NOMO-1 treated with DMSO at 0.1 percent for 48 hours (cell line): ENCODE data around the gene VPS13D.

ENCODE experiments used
- DNase-seq: peaks from one replicate; lab custom pipeline; 2025; ENCODE audit not compliant: unreplicated experiment; lab: John Stamatoyannopoulos, UW

VPS13D gene

GRCh38 chr1:12228979-12229378 lies 851 bp upstream of the VPS13D start:
- no peak for DNase-seq

GRCh38 chr1:12229386-12229834 lies 420 bp upstream of the VPS13D start:
- DNase-seq = no peak

DNA sequence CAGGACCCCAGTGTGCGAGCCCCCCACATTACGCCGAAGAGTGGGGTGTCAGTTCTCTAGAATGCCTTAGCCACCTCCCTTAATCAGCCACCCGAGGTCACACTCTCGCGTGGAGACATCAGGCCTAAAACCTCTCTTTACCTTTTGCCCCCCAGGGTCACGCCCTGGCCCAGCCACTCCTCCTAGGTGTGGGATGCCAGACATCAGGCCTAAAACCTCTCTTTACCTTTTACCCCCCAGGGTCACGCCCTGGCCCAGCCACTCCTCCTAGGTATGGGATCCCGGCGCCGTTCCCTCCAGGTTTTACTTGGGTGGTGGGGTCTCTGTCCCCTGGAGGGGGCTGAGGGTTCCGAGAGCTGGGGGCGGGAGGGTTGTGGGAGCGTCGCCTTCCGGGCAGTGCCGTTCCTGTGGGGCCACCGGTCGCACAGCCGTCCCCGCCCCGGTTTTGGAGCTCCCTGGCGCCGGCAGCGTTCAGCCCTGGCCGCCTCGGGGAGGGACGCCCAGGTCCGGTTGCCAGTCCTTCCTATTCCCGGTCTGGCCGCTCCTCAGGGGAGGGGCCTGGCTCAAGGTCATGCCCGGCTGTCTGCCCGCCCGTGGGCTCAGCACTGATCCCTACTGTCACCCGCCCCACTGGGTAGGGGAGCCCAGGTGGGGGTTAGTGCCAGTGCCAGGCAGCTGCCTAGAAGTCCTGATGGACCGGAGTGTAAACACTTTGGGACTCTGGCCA lies 882 bp downstream of the VPS13D start:
- no peak for DNase-seq

DNA sequence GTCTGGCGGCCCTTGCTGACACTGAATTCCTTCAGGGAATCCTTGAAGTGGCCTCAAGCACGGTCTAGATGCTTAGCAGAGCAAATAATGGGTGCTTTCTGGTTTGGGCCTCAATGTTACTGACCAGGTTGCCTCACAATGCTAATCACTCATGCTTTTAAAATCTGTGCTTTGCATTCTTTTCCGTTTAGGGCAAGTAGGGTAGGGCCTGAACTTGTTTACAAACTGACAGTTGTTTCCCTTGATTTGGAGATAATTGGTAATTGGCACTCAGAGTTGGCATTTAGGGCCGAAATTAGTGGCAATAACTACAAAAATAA lies 1.4 kb downstream of the VPS13D start:
- no peak for DNase-seq

- DNase-seq = no peak
Measured at GRCh38 chr1:12232221-12232620, 2.4 kb downstream of the VPS13D start.

DNA sequence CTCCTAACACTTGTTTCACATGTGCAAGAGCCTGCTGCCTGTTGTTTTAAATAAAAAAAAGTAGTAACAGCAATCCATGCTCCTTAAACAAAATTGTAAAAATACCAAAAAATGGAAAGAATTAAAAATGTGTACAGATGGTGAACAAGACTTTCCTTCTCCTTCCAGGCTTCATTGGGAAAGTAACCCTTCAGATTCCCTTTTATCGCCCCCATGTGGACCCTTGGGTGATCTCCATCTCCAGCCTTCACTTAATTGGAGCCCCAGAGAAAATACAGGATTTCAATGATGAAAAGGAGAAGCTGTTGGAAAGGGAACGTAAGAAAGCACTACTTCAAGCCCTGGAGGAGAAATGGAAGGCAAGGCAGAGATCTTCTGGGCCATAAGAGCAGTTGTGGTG lies 14.2 kb downstream of the VPS13D start:
- no peak for DNase-seq

DNA sequence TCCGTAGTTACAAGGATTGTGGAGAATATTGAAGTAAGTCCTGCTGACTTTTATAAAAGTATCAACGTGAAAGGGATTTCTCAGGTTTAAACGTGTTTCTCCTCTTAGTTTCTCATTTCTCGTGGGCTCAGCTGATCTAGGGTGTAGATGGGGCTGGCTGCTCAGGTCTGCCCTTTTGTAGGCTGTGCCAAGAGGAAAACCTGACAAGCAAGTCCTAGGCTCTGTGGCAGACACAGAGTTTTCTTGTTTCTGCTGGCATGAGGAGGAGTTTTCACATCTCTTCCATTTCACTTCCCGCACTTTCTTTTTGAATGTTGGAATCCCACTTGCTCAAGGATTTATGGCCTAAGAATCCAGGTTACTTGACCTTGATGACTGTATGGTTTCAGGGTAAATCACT lies 14.8 kb downstream of the VPS13D start:
- no peak for DNase-seq

GRCh38 chr1:12245116-12245515 lies 15.3 kb downstream of the VPS13D start:
- DNase-seq = no peak

GRCh38 chr1:12245733-12246132 lies 15.9 kb downstream of the VPS13D start:
- no peak for DNase-seq

- no peak for DNase-seq
Measured at GRCh38 chr1:12246584-12246983, 16.8 kb downstream of the VPS13D start.

DNA sequence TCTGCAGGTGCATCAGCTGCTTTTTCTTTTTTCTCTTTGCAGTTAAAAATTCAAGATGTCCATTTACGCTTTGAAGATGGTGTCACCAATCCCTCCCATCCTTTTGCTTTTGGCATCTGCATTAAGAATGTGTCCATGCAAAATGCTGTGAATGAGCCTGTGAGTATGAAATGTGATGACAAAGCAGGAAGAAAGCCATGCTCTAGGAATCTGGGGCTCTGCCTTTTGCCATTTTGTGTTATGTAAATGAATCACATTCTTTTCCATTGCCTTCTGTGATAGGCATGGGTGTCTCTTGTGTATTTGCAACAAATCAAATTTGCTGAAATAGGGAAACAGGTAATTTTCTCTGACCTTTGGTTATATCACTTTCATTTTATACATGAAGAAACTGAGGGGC lies 19.4 kb downstream of the VPS13D start:
- DNase-seq = no peak

GRCh38 chr1:12249748-12250147 lies 19.9 kb downstream of the VPS13D start:
- no peak for DNase-seq

GRCh38 chr1:12251442-12251841 lies 21.6 kb downstream of the VPS13D start:
- DNase-seq = no peak

DNA sequence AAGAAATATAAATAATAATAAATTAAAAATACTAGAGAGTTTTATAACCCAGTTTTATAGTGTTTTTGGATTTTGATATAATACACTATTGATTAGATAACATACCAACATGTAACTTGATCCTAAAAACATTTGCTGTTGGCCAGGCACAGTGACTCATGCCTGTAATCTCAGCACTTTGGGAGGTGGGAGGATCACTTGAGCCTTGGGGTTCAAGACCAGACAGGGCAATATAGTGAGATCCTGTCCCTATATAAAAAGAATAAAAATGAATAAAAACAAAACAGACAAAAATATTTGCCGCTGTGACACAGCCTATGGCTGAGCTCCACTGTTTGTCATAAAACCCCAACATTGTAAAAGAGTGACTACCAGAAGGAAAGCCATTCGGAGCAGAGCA lies 26.1 kb downstream of the VPS13D start:
- no peak for DNase-seq

DNA sequence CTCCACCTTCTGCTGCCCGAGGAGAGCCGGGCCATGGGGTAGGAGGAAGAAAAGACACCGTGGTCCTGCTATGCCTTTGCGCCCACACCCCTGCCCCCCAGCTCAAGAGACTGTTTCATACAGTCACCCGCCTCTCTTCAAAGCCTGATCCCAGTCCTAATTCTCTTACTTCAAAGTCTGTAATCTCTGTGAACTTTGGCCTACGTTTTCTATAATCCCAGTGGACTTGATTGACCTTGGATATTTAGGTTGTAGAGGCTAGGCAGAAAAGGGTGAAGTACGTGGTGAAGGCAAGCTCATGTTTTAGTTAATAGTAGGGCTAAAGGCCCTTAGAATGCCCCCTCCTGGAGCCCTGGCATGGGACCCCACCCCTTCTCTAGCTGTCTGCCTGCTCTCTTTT lies 28.4 kb downstream of the VPS13D start:
- no peak for DNase-seq

- no peak for DNase-seq
Measured at GRCh38 chr1:12269351-12269750, 39.5 kb downstream of the VPS13D start.

- no peak for DNase-seq
Measured at GRCh38 chr1:12271033-12271432, 41.2 kb downstream of the VPS13D start.

DNA sequence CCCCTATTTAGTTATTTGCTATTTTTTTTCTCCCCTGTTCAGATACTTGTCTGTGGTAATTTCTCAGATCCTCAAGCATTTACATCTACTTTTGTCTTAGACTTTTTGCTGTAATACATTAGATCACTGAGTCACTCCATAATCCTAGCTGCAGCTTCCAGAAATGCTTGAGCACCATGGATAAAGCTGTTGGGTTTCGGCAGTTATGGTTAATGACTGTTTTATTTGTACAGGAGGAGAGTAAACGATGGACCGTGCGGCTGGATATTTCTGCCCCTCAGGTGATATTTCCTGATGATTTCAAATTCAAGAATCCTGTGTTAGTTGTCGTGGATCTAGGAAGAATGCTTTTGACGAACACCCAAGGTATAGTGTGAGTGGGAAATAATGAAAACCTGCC lies 42.9 kb downstream of the VPS13D start:
- no peak for DNase-seq

- DNase-seq = no peak
Measured at GRCh38 chr1:12275370-12275769, 45.5 kb downstream of the VPS13D start.

- DNase-seq = peak; percentile 21
Measured at GRCh38 chr1:12276225-12276624, 46.4 kb downstream of the VPS13D start.

DNA sequence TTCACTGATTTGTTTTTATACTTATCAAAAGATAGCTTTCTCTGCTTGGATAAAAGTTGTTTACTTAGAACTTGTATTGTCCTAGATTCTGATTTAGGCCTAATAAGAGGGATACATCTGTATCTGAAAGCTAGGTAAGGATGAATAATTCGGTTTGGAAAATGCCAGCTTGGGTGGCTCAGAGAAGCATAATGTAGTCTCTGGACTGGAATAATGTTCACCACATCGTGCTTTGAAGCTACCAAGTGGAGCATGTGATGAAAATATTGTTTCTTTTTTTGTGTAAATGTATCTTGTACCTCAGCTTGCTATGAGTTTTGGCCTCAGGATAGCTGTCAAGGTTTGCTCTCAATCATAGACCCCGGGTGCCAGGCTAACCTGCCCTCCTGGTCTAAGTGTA lies 49.2 kb downstream of the VPS13D start:
- DNase-seq = no peak

GRCh38 chr1:12279728-12280464 lies 50.1 kb downstream of the VPS13D start:
- no peak for DNase-seq

DNA sequence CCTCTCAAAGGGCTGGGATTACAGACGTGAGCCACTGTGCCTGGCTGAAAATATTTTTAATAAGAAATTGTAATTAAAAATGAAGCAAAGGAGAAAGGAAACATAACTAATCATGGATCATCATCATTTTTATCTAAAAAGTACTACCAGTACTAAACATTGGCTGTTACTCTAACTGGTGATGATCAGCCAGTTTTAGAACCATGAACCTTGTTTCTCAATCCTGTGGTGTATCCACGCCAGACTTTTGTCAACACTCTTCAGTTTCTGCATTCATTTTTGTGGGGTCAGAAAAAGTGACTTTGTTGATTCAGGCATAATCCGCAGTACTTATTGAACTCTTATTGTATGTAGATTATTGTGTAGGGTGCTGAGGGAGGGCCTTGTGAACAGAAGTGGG lies 52.3 kb downstream of the VPS13D start:
- no peak for DNase-seq
